Right kidney (tissue), 1 donor: ENCODE data around the gene NDRG4.
"Not testable (repeated sequence)": the region's sequence is repeated elsewhere in the genome, so short reads cannot be mapped to it uniquely, and the experiment has no call there.

Experiments used
- DNase-seq: peaks from one replicate; pipeline ENCODE4 v3.0.0-alpha.2; 2016

The NDRG4 gene

DNA sequence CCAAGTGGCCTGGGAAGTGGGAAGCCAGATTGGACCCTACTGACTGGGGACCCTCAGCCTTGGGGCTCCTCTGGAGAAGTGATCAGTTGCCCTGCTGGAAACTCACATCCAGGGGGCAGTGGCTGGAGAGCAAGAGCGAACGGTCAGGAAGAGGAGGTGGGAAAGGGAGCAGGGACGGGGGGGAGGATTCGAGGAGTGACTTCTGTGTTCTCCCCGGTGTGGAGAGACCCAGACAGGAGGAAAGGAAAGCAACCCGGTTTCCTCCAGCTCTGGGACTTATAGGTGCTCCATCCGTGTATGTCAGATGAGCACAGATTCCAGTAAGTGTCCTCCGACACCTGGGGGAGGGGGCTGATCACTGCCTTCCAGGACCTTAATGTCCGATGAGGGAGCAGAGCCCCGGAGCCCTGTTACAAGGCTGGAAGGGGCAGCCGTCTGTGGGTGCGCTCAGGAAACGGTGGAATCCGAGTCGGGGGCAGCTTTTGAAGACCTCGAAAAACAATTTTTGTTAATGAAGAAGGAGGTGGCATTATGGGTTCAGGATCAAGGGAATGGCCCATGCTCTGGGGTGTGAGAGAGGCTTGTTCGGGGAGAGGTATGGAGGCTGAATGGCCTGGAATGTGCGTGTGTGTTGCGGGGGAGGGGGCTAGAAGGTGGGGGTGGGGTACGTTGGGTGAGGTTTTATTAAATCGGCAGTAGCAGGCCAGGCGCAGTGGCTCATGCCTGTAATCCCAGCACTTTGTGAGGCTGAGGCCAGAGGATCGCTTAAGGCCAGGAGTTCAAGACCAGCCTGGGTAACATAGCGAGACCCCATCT is 34.8 kb upstream of the NDRG4 start:
- DNase-seq, result no peak

DNA sequence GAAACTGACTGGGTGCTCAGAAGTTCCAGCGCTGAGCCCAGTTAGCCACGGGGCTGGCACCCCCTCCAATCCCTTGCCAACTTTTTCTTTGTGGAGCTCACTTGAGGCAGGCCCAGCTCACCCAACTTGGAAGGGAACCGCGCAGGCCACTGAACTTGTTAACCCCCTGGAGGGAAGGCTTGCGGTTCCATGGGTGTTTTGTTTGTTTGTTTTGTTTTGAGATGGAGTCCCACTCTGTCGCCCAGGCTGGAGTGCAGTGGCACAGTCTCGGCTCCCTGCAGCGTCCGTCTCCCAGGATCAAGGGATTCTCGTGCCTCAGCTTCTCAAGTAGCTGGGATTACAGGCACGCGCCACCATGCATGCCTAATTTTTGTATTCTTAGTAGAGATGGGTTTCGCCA is 34.1 kb upstream of the NDRG4 start:
- DNase-seq, result no peak

- DNase-seq, result no peak
These were observed 33.5 kb upstream of the NDRG4 start for GRCh38 chr16:58466396-58466795.

DNA sequence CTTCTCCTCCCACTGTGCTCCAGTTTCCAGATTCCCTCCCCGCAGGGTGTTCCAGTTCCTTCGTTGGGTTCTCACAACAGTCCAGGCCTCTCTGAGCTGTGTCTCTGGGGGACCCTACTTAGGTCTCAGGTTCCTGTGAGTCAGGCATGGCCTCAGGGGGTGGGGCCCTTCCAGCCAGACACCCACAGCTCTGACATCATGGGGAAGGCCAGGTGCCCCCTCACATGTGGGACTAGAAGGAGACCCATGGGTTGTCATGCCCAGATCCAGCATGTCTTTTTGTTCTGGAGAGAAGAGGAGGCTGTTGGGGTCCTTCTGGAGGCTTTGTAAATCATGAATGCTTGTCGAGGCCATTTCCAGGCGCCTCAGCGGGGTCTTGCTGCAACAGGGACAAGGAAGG is 32.0 kb upstream of the NDRG4 start:
- no peak for DNase-seq

DNA sequence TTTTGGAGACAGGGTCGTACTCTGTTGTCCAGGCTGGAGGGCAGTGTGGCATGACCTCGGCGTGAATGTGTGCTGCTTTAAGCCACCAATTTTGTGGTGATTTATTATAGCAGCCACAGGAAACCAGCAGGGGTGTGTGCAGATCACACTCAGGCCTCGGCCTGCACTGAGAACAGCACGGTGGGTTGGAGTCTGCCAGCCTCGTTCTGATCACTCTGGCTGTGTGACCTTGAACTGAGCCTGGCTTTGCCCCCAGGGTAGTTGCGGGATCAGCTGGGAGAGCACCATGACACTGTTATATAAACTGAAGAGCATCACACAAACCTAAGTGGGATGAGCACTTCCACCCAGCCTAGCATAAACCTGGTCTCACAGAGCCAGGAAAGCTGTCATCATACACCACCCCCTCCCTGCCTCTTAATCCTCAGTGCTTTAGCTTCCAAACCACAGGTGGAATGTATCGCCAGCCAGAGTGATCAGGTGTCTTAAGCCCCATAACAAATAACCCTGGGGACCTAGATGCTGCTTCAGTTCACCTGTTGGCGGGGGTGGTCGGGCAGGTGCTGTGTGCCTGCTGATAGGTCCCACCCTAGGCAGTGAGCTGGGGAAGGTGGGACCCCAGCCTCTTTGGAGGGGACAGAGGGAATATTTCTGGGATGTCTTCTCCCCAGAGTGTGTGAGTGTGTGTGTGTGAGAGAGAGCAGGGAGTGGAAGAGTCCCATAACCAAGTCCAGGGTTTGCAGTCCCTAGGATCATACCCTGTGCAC is 28.6 kb upstream of the NDRG4 start:
- DNase-seq, result no peak

- no peak for DNase-seq
These were observed 27.7 kb upstream of the NDRG4 start for GRCh38 chr16:58472266-58472665.

DNA sequence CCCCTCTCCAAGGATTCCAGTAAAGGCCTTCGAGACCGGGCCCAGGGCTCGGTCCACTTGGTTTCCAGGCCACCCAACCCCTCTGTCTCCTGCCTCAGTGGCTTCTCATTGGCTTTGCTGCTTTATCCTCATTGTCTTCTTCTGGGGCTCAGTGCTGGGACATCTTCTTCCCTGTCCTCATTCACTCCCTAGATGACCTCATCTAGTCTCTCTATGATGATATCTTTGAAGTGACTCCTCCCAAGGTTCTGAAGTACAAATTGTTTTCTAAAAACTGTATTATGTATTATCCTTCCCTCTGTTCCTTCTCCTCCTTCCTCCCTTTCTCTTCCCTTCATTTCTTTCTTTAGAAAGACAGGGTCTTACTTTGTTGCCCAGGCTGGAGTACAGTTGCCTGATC is 27.1 kb upstream of the NDRG4 start:
- no peak for DNase-seq

- no peak for DNase-seq
These were observed 25.6 kb upstream of the NDRG4 start for GRCh38 chr16:58474296-58474695.

GRCh38 chr16:58475091-58475619 is 24.8 kb upstream of the NDRG4 start:
- DNase-seq, result no peak

DNA sequence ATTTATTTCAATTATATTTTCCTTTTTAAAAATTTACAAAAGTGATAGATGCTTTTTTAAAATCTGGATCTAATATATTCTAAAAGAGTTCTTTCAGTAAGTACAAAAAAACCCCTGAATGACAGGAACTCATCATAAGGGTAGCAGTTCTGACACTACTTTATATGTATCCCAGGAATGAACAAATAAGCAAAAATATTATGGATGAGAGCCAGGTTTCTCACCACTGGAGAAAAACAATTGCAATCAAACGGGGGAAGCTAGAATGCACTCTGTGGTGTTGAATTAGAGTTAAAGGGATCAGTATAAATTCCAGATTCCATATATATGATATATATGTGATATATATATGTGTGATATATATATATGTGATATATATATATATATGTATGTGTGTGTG is 23.2 kb upstream of the NDRG4 start:
- DNase-seq, result no peak

DNA sequence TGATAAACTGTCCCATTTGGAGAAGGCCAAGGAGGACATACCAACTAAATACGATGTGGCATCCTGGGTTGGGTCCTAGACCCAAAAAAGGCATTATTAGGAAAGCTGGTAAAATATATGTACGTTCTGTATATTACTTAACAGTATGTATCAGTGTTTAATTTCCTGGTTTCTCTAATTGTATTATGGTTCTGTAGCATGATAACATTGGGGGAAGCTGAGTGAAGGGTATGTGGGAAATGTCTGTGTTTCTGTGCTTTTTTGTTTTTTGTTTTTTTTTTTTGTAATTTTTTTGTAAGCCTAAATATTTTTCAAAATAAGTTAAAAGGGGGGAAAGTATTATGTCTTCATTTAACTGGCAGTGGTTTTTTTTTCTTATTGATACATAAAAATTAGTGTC is 21.5 kb upstream of the NDRG4 start:
- no peak for DNase-seq

GRCh38 chr16:58481226-58481869 is 18.6 kb upstream of the NDRG4 start:
- DNase-seq, result no peak

GRCh38 chr16:58481931-58482330 is 18.0 kb upstream of the NDRG4 start:
- no peak for DNase-seq

DNA sequence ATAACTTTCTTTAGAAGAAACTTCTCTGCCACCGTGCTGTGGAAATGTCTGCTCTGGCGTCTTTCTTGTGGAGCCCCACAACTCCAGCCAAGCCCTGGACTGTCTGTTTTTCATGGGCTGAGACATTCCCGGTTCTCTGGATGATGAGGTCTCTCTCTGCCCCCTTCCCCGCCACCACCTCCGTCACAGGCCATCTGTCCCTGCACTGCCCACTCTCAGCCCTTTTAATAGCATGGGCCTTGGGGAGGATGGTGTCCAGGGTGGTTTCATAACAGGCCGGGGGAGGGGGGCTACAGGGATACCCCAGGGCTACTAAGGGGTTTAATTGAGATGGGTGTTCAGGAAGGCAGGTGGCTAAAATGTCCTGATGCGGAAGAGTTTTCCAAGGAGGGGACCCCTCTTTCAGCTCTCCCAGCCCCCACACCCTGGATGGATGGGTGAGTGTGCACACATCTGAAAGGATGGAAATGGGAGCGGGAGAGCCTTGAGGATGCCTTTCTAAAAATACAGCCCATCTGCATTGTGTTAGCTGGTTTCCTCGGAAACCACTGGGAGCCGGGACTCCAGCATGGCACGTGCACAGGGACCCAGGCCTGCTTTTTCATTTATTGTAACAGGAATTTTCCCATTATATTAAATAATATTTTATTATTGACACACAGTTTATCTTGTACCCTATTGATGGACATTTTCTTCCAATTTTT is 14.6 kb upstream of the NDRG4 start:
- no peak for DNase-seq

GRCh38 chr16:58487566-58488351 is 12.2 kb upstream of the NDRG4 start:
- peak; percentile 61 for DNase-seq

GRCh38 chr16:58488531-58488930 is 11.4 kb upstream of the NDRG4 start:
- no peak for DNase-seq

- no peak for DNase-seq
These were observed 9.9 kb upstream of the NDRG4 start for GRCh38 chr16:58490065-58490464.

DNA sequence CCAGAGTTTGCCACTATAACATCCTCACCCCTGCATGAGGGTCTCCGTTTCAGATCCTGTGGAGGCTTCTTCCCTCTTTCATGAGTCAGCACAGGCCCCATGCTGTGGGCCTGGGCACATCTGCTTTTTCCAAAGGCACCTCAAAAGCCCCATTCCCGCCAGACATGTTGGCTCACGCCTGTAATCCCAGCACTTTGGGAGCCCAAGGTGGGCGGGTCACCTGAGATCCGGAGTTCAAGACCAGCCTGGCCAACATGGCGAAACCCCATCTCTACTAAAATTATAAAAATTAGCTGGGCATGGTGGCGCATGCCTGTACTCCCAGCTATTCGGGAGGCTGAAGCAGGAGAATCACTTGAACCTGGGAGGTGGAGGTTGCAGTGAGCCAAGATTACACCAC is 9.4 kb upstream of the NDRG4 start:
- not testable (repeated sequence) for DNase-seq

- no peak for DNase-seq
These were observed 7.9 kb upstream of the NDRG4 start for GRCh38 chr16:58492066-58492465.

- no peak for DNase-seq
These were observed 7.2 kb upstream of the NDRG4 start for GRCh38 chr16:58492735-58493134.

GRCh38 chr16:58493756-58494431 is 6.0 kb upstream of the NDRG4 start:
- DNase-seq, result no peak
